Progenitor cell of endocrine pancreas (in vitro differentiated cells): ENCODE measurements around the gene VAT1. TPM values are rescaled to one million over a fixed set of nuclear protein-coding genes. Genes with fewer than 3 reads are reported as not detected.

Experiments used
- DNase-seq: peaks from one replicate; pipeline ENCODE4 v3.0.0; 2021; ENCODE audit warnings: low spot score; ENCODE audit not compliant: unreplicated experiment
- H3K27ac Mint-ChIP-seq: 2 replicates; pipeline ENCODE4 v1.8.0; 2021; ENCODE audit warnings: mild to moderate bottlenecking, moderate library complexity, mixed read lengths
- H3K27me3 Mint-ChIP-seq: 2 replicates; pipeline ENCODE4 v1.8.0; 2021; ENCODE audit warnings: mixed read lengths
- H3K36me3 Mint-ChIP-seq: 2 replicates; pipeline ENCODE4 v1.8.0; 2022; ENCODE audit warnings: mixed read lengths; ENCODE audit not compliant: insufficient read depth
- H3K4me1 Mint-ChIP-seq: 2 replicates; pipeline ENCODE4 v1.8.0; 2021; ENCODE audit warnings: low read depth, mixed read lengths
- H3K4me3 Mint-ChIP-seq: 2 replicates; pipeline ENCODE4 v1.8.0; 2021; ENCODE audit warnings: low read depth, mild to moderate bottlenecking, moderate library complexity, mixed read lengths
- H3K9me3 Mint-ChIP-seq: 2 replicates; pipeline ENCODE4 v1.8.0; 2021; ENCODE audit warnings: low read depth, mixed read lengths
- total RNA-seq: library from RNA; stranded (reverse); gene quantifications from 2 replicates; pipeline ENCODE4 v1.2.1, GENCODE V29; 2021
- TF ChIP-seq, protein P1 (sequence below): fragments of 200-600 bp; sonication (generic); IDR thresholded peaks from one replicate; pipeline ENCODE4 v1.5.0; 2021; ENCODE audit warnings: antibody characterized with exemption, mild to moderate bottlenecking; ENCODE audit not compliant: unreplicated experiment

The VAT1 gene
- total RNA-seq, 1 donor from 2014 or later, result 202 TPM

DNA sequence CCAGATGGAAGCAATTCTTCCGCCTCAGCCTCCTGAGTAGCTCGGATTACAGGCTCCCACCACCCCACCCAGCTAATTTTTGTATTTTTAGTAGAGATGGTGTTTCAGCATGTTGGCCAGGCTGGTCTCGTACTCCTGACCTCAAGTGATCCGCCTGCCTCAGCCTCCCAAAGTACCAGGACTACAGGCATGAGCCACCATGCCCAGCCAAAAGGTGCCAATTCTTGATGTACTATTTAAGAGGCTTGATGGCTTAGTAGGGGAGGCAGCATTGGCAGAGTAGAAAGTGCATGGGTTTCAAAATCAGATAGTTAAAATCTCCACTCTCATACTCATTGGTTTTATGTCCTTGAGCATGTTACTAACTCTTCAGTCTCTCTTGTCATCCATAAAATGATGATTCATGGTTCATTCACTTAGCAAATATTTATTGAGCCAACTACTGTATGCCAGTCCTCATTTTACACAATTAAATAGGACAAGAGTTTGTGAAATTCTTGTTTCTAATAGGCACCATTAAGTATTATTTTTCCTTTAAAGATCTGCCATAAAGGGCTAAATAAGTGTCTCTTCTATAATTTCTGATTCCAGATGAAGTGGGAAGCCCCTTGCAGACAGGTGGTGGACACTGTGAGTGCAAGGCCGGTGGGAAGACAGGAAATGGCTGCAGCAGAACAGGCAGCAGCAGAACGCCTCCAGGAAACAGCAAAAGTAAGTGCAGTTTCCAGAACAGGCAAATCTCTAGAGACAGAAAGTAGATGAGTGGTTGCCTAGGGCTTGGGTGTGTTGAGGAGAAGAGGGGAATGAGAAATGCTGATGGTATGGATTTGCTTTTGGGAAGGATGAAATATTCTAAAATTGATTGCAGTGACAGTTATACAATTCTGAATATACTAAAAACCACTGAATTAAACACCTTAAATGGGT, 32.2 kb downstream of the VAT1 start:
- H3K4me3 Mint-ChIP-seq, result no peak overlapping the region

DNA sequence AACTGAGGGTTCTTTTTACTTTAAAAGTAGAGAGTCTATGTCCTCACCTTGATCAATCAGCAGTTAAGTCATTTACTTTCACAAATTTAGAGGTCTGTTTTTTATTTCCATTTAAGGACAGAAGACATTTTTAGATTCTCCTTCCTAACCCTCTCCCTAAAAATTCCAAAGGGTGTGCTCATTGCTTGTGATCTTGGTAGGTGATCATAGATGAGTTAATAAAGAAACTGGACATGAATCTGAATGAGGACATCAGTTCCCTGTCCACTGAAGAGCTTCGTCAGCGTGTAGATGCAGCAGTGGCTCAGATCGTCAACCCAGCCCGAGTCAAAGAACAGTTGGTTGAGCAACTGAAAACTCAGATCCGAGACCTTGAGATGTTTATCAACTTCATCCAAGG, 33.0 kb downstream of the VAT1 start:
- H3K27ac Mint-ChIP-seq, result no peak overlapping the region
- H3K36me3 Mint-ChIP-seq, result peaks cover 27% of the 10 kb centered on the region
- no peaks in the 10 kb centered on the region for H3K4me1 Mint-ChIP-seq
- H3K4me3 Mint-ChIP-seq, result no peak overlapping the region
- H3K27me3 Mint-ChIP-seq, result no peaks in the 10 kb centered on the region
- no peak for DNase-seq
- TF ChIP-seq, protein P1, sequence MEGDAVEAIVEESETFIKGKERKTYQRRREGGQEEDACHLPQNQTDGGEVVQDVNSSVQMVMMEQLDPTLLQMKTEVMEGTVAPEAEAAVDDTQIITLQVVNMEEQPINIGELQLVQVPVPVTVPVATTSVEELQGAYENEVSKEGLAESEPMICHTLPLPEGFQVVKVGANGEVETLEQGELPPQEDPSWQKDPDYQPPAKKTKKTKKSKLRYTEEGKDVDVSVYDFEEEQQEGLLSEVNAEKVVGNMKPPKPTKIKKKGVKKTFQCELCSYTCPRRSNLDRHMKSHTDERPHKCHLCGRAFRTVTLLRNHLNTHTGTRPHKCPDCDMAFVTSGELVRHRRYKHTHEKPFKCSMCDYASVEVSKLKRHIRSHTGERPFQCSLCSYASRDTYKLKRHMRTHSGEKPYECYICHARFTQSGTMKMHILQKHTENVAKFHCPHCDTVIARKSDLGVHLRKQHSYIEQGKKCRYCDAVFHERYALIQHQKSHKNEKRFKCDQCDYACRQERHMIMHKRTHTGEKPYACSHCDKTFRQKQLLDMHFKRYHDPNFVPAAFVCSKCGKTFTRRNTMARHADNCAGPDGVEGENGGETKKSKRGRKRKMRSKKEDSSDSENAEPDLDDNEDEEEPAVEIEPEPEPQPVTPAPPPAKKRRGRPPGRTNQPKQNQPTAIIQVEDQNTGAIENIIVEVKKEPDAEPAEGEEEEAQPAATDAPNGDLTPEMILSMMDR, result no peak
- no peaks in the 10 kb centered on the region for H3K9me3 Mint-ChIP-seq

More for the DNA sequence above, 32.2 kb downstream of the VAT1 start:
- DNase-seq, result no peak
- peaks cover 27% of the 10 kb centered on the region for H3K36me3 Mint-ChIP-seq
- H3K27ac Mint-ChIP-seq, result no peak overlapping the region
- no peaks in the 10 kb centered on the region for H3K27me3 Mint-ChIP-seq
- H3K4me1 Mint-ChIP-seq, result peaks cover 2% of the 10 kb centered on the region
- no peaks in the 10 kb centered on the region for H3K9me3 Mint-ChIP-seq
- TF ChIP-seq, protein P1, result no peak

DNA sequence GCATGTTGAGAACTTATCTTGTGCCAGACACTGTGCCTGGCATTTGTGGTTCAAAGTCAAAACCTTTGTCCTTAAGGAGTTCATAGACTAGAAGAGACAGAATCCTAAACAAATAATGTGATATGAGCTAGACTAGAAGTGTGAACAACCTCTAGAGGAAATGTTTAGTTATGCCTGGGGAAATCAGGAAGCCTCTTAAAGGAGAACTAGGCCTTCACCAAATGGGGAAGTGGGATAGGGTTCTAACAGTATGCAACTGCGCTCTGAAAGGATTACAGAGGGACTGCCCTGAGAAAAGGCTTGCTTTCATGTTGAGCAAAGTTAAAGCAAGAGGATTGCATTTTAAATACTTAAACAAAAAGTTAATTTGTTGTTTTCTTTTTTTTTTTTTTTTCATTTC, 37.0 kb downstream of the VAT1 start:
- TF ChIP-seq, protein P1, result no peak
- no peaks in the 10 kb centered on the region for H3K9me3 Mint-ChIP-seq
- DNase-seq, result no peak
- H3K36me3 Mint-ChIP-seq, result peaks cover 13% of the 10 kb centered on the region
- H3K27ac Mint-ChIP-seq, result no peak overlapping the region
- no peak overlapping the region for H3K4me3 Mint-ChIP-seq
- H3K4me1 Mint-ChIP-seq, result peaks cover 15% of the 10 kb centered on the region
- H3K27me3 Mint-ChIP-seq, result no peaks in the 10 kb centered on the region

DNA sequence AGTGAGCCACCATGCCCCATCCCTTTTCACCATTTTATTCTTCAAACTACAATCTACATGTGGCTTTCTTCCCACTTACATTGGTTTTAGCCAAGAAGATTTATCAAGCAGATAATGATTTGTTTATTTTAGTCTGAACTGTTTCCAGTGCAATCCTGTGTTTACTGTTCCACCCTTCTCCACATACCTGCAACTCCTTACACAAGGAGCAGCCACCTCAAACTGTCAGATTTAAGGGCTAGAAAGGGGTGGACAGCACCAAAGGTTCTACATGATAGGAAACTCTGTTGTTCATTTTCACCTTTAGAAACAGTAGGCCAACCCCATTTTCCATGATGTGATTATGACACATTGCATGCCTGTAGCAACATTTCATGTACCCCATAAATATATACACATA, 39.9 kb downstream of the VAT1 start:
- Mint-ChIP-seq H3K36me3 (peaks cover 2% of the 10 kb centered on the region), H3K4me1 (peaks cover 22% of the 10 kb centered on the region), H3K27me3 (no peaks in the 10 kb centered on the region), H3K9me3 (no peaks in the 10 kb centered on the region), H3K4me3 (peak overlapping the region; percentile 98), H3K27ac (peak overlapping the region; percentile 69)
- TF ChIP-seq, protein P1, result no peak
- DNase-seq, result no peak

DNA sequence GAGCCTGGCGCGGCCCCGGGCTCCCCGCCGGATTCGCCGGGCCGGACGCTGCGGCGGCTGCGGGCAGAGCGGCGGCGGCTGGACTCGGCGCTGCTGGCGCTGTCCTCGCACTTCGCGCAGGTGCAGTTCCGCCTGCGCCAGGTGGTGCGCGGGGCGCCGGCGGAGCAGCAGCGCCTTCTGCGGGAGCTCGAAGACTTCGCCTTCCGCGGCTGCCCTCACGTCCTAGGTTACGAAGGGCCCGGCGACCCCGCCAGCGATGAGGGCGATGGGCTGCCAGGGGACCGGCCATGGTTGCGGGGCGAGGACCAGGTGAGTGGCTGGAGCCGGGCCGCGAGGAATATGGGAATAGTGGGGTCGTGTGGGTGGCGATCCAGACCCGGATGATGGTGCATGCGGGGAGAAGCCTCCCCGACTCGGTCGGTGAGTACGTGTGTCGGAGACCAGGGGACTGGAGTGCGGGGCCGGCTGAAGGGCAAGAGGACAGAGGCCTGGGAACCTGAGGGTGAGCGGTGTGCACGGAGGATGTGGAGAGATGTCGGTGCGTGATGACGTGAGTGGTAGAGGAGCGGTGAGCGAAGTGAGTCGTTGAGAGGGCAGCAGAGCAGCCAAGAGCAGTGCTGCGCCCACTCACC, 41.3 kb downstream of the VAT1 start:
- DNase-seq, result peak; percentile 44
- Mint-ChIP-seq H3K27ac (peak overlapping the region; percentile 99), H3K27me3 (no peaks in the 10 kb centered on the region), H3K9me3 (no peaks in the 10 kb centered on the region), H3K36me3 (peaks cover 1% of the 10 kb centered on the region), H3K4me1 (peaks cover 22% of the 10 kb centered on the region), H3K4me3 (peak overlapping the region; percentile 98)
- TF ChIP-seq, protein P1, result peak; percentile 41
